ENCODE results near the gene RYR1.

The RYR1 gene

DNA sequence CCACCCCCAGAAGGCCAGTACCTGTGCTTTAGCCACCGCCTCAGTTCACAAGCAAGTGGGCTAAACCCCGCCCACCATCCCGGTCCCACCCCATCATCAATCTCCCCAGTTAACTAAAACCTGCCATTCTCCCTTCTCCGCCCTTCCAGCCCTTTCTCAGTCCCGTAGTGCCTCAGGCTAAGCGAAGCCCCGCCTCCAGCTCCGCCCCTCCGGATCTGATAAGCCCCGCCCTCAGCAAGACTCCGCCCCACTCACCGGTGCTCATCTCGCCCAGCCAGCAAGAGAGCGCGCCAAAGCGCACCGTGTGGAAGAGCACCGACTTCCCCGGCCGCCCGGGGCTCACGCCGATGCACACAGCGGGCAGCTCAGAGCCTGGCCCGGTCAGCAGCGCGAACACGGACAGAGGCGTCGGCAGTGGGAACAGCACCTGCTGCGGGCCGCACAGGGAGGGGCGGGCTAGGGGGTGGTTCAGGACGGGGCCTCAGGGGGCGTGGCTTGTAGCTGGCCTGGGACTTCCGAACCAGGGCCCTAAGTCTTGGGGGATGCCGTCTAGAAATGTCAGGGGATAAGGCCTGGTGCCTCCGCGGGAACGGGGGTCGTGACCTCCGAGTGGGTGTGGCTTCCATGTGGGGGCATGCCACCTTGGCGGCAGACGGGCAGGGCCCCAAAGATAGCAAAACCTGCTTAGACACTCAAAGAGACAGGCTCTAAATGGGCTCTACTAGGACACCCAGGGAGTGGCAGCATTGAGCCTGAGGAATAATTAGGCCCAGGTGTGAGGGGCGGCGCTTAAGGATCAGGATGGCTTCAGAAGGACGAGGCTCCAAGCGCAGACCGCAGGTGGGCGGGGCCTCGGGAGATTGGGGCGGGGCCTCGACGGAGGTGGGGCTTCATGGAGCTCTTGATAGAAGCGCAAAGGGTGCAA lies 162.8 kb downstream of the RYR1 start (continued):
- TF ChIP-seq ZNF311 (tag by site-specific recombination; IDR thresholded peaks at IDR 0.05; ENCODE audit: borderline replicate concordance) (no peak), ZNF704 (tag by site-specific recombination; IDR thresholded peaks at IDR 0.05) (no peak), BCL11B (tag by site-specific recombination; IDR thresholded peaks at IDR 0.05; ENCODE audit: low read depth) (0 out of 2 replicates have a peak, but pooled peaks have one; percentile 12), ZBTB11 (tag by site-specific recombination; conservative IDR thresholded peaks at IDR 0.05; ENCODE audit: low read depth) (no peak), ZNF23 (tag by site-specific recombination; IDR thresholded peaks at IDR 0.05; ENCODE audit: borderline replicate concordance) (no peak), ZNF776 (tag by site-specific recombination; IDR thresholded peaks at IDR 0.05; ENCODE audit: borderline replicate concordance) (no peak), MEIS1 (CRISPR knock-in tag; IDR thresholded peaks at IDR 0.05; ENCODE audit: borderline replicate concordance) (no peak), ZNF514 (tag by site-specific recombination; IDR thresholded peaks at IDR 0.05) (no peak), ZNF580 (tag by site-specific recombination; IDR thresholded peaks at IDR 0.05) (no peak), ZNF510 (tag by site-specific recombination; IDR thresholded peaks at IDR 0.05; ENCODE audit: insufficient replicate concordance) (no peak), EGR2 (tag by site-specific recombination; IDR thresholded peaks at IDR 0.05; ENCODE audit: low read depth) (peak; percentile 64; the same call in 1 of the 2 replicates), ZEB2 (tag by site-specific recombination; IDR thresholded peaks at IDR 0.05) (peak; percentile 79), ZNF830 (tag by site-specific recombination; IDR thresholded peaks at IDR 0.05; ENCODE audit: low read depth) (no peak), ZBTB8A (tag by site-specific recombination; IDR thresholded peaks at IDR 0.05) (peak; percentile 49; the same call in 1 of the 2 replicates), PATZ1 (tag by site-specific recombination; IDR thresholded peaks at IDR 0.05) (peak; percentile 87), HIC1 (tag by site-specific recombination; IDR thresholded peaks at IDR 0.05) (no peak), ZNF747 (tag by site-specific recombination; IDR thresholded peaks at IDR 0.05) (no peak), ZNF169 (tag by site-specific recombination; IDR thresholded peaks at IDR 0.05) (no peak), ZXDB (tag by site-specific recombination; IDR thresholded peaks at IDR 0.05) (peak; percentile 64; the same call in 1 of the 2 replicates)
- TF ChIP-seq, protein P1, sequence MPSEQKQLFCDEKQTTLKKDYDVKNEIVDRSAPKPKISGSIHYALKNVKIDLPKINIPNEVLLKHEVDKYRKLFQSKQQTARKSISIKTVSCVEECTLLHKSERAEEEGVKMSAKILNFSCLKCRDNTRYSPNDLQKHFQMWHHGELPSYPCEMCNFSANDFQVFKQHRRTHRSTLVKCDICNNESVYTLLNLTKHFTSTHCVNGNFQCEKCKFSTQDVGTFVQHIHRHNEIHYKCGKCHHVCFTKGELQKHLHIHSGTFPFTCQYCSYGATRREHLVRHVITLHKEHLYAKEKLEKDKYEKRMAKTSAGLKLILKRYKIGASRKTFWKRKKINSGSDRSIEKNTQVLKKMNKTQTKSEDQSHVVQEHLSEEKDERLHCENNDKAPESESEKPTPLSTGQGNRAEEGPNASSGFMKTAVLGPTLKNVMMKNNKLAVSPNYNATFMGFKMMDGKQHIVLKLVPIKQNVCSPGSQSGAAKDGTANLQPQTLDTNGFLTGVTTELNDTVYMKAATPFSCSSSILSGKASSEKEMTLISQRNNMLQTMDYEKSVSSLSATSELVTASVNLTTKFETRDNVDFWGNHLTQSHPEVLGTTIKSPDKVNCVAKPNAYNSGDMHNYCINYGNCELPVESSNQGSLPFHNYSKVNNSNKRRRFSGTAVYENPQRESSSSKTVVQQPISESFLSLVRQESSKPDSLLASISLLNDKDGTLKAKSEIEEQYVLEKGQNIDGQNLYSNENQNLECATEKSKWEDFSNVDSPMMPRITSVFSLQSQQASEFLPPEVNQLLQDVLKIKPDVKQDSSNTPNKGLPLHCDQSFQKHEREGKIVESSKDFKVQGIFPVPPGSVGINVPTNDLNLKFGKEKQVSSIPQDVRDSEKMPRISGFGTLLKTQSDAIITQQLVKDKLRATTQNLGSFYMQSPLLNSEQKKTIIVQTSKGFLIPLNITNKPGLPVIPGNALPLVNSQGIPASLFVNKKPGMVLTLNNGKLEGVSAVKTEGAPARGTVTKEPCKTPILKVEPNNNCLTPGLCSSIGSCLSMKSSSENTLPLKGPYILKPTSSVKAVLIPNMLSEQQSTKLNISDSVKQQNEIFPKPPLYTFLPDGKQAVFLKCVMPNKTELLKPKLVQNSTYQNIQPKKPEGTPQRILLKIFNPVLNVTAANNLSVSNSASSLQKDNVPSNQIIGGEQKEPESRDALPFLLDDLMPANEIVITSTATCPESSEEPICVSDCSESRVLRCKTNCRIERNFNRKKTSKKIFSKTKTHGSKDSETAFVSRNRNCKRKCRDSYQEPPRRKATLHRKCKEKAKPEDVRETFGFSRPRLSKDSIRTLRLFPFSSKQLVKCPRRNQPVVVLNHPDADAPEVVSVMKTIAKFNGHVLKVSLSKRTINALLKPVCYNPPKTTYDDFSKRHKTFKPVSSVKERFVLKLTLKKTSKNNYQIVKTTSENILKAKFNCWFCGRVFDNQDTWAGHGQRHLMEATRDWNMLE (tag by site-specific recombination; conservative IDR thresholded peaks at IDR 0.05; ENCODE audit: low read depth), result no peak
- TF ChIP-seq, protein P2, sequence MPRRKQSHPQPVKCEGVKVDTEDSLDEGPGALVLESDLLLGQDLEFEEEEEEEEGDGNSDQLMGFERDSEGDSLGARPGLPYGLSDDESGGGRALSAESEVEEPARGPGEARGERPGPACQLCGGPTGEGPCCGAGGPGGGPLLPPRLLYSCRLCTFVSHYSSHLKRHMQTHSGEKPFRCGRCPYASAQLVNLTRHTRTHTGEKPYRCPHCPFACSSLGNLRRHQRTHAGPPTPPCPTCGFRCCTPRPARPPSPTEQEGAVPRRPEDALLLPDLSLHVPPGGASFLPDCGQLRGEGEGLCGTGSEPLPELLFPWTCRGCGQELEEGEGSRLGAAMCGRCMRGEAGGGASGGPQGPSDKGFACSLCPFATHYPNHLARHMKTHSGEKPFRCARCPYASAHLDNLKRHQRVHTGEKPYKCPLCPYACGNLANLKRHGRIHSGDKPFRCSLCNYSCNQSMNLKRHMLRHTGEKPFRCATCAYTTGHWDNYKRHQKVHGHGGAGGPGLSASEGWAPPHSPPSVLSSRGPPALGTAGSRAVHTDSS (tag by site-specific recombination; IDR thresholded peaks at IDR 0.05), result no peak

Measured in HEK293 (cell line).